ENCODE results near the gene MMP11.

The MMP11 gene

GRCh38 chr22:23823331-23823791 lies 50.7 kb downstream of the MMP11 start:
- TF ChIP-seq, protein P1, sequence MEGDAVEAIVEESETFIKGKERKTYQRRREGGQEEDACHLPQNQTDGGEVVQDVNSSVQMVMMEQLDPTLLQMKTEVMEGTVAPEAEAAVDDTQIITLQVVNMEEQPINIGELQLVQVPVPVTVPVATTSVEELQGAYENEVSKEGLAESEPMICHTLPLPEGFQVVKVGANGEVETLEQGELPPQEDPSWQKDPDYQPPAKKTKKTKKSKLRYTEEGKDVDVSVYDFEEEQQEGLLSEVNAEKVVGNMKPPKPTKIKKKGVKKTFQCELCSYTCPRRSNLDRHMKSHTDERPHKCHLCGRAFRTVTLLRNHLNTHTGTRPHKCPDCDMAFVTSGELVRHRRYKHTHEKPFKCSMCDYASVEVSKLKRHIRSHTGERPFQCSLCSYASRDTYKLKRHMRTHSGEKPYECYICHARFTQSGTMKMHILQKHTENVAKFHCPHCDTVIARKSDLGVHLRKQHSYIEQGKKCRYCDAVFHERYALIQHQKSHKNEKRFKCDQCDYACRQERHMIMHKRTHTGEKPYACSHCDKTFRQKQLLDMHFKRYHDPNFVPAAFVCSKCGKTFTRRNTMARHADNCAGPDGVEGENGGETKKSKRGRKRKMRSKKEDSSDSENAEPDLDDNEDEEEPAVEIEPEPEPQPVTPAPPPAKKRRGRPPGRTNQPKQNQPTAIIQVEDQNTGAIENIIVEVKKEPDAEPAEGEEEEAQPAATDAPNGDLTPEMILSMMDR (conservative IDR thresholded peaks at IDR 0.05), result no peak
- H3K27ac ChIP-seq, result no peak overlapping the region

GRCh38 chr22:23824476-23825245 lies 52.0 kb downstream of the MMP11 start:
- TF ChIP-seq, protein P1 (conservative IDR thresholded peaks at IDR 0.05), result no peak
- no peak overlapping the region for H3K27ac ChIP-seq

- TF ChIP-seq, protein P1 (conservative IDR thresholded peaks at IDR 0.05), result no peak
- no peak overlapping the region for H3K27ac ChIP-seq
These were observed 52.7 kb downstream of the MMP11 start for GRCh38 chr22:23825246-23825905.

DNA sequence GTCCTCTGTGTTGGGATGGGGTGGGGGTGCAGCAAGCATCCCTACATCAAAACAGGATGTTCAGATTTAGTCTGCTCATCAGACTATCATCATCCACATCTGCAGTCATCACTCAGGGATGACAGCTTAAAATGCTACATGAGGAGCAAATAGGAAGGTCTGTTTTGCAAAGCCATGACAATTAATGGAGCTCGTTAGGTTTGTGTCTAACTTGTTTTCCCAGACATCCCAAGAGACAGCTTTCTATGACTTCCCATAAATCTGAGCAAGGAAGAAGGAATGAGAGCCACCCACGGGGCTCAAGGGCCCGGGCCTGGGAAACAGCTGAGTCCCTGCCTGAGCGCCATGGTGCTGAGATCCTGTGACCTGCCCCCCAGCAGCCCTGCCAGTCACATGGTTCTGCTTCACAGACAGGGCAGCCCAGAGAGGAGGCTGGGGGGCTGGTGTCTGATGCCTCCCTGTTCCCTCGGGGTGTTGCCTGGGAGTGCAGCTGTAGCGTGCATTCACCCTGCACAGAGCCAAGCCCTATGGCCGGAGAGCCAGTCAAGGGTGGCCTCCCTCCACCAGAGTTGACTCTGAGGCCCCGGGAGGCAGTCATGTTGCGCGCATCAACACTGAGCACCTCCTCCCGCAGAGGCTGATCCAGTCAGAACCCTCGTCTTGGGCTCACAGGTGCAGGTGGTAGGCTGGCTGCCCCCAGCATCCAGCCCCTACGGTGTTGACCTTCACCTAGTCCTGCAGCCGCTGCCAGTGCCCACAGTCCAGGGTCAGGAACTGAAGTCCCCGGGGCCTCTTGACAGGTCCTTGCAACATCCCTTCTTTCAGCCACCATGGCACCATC lies 54.1 kb downstream of the MMP11 start:
- H3K27ac ChIP-seq, result no peak overlapping the region

DNA sequence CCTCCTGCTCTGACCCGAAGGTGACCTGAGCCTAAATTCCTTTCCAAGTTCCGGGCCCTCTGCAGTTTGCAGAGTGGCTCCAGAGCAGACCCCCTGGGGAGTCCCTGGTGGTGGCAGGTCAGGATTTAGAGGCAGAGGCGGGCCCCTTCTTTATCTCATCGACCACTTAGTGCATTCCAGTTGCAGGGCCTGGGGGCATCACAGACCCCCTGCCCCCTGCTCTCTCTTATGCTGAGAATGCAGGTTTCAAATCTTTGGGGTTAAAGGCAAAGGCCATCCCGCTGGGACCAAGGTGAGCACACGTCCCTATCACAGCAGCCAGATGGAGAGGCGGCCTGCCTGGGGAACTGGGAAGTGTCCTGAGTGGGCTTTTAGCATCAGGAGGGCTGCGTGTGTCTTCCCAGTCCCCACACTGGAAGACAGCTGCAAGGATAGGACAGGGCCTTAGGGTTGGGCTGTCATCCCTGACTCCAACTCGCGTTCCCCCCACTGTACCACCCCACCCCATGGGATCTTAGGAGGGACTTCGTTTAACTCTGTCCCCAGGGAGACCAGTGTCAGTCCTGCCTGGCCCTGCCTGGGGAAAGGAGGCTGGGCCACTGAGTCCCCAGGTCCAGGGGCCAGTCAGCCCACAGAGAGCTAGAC lies 54.8 kb downstream of the MMP11 start:
- TF ChIP-seq, protein P1 (conservative IDR thresholded peaks at IDR 0.05), result no peak
- H3K27ac ChIP-seq, result no peak overlapping the region

More for the DNA sequence above, 54.1 kb downstream of the MMP11 start:
- TF ChIP-seq, protein P1 (conservative IDR thresholded peaks at IDR 0.05), result no peak

DNA sequence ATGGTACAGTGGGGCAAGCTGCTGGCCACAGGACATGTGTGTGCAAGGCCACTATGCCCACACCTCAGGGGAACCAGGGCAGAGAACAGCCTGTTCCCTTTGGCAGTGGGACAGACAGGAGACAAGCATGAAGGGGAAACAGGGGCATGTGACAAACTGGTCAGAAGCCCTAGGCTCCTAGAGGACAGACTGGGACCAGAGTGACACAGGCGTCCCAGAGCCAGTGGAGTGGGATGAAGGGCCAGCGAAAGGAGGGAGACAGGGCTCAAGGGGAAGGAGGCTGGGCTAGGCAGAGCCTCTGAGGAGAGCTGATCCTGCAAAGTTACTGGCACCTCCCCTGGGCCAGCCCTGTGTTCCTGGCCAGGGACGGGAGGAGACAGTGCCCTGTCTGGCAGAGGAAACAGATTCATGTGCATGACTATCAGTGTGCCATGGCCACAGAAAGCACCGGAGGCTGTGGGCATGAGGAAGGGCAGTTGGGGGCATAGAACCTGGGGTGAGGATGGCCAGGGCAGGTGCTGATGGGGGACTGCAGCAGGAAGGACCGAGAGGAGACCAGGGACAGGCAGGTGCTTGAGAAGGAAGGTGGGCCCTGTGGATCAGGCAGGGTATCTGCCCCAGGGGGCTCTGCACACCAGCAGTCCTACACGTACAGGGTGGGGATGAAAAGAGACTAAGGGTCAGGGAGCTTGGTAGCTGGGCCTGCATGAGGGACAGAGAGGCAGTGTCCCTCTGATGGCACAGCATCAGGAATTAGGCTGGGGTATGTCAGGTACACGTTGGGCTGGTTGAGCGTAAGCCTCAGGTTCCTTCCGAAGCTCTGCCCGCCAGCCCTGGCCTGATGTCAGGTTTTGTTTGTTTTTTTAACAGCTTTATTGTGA lies 56.4 kb downstream of the MMP11 start:
- H3K27ac ChIP-seq, result no peak overlapping the region
- TF ChIP-seq, protein P1 (conservative IDR thresholded peaks at IDR 0.05), result no peak

All from VCaP (cell line).